AG04450 (cell line): ENCODE data around the gene TBC1D2B. TPM values are rescaled to one million over a fixed set of nuclear protein-coding genes. Genes with fewer than 3 reads are reported as not detected.
"Not testable (repeated sequence)": the region's sequence is repeated elsewhere in the genome, so short reads cannot be mapped to it uniquely, and the experiment has no call there.

Source experiments
- CTCF ChIA-PET: fragments of 300-600, 350-600 bp; formaldehyde crosslinking; extraction: SDS; loops from one replicate; lab custom pipeline; 2022; ENCODE audit warnings: antibody characterized with exemption, inconsistent platforms; lab: Charles Lee
- POLR2A ChIA-PET: fragments of 350-600 bp; formaldehyde crosslinking; extraction: SDS; loops from one replicate; lab custom pipeline; 2021; ENCODE audit warnings: antibody characterized with exemption, inconsistent platforms; lab: Yijun Ruan, JAX
- DNase-seq: peaks from one replicate; pipeline ENCODE4 v3.0.0-alpha.2; 2011; ENCODE audit warnings: low read depth, low spot score
- H3K27ac ChIP-seq: one replicate; pipeline ENCODE4 v1.5.1; 2012; ENCODE audit warnings: low read depth, low read length, control low read depth
- H3K27me3 ChIP-seq: one replicate; pipeline ENCODE4 v1.6.0; 2012; ENCODE audit warnings: low read length; ENCODE audit not compliant: control insufficient read depth, insufficient read depth
- H3K4me3 ChIP-seq: 2 replicates; pipeline ENCODE4 v1.5.1; 2011; ENCODE audit warnings: mild to moderate bottlenecking, low read depth, low read length, control low read depth
- H3K9me3 ChIP-seq: 2 replicates; pipeline ENCODE4 v1.5.1; 2012; ENCODE audit warnings: low read length; ENCODE audit not compliant: control insufficient read depth, insufficient read depth
- CTCF ChIP-seq: IDR thresholded peaks from 2 replicates; pipeline ENCODE4 v1.5.1; 2011; ENCODE audit warnings: low read depth, low read length, control low read depth, inconsistent platforms
- polyA plus RNA-seq: library from polyadenylated mRNA; depleted of rRNA; stranded (reverse); fragments of >200 nt; gene quantifications from 2 replicates; pipeline ENCODE4 v1.2.3, GENCODE V29; 2011

Gene TBC1D2B
- polyA plus RNA-seq, 1 experiment = 42.0 TPM

- no peak for TF ChIP-seq CTCF
- DNase-seq = no peak
- Histone ChIP-seq H3K27ac (no peak overlapping the region), H3K4me3 (no peak overlapping the region), H3K9me3 (no peaks in the 10 kb centered on the region; the same call in none of the 2 replicates), H3K27me3 (peaks cover 3% of the 10 kb centered on the region)
- ChIA-PET CTCF (interaction anchor here (2.3 to 6.1 kb wide), 2 partner anchors 10 to 139 kb away, joined by 8 to 327 read pairs; no protein-coding TSS in a partner anchor), POLR2A (no interaction called here)
Observed at GRCh38 chr15:77969055-77969454, 108.5 kb downstream of the TBC1D2B start.

- CTCF ChIA-PET = interaction anchor here (1.0 to 6.1 kb wide), 6 partner anchors 8 to 273 kb away, joined by 8 to 327 read pairs (median 16); no protein-coding TSS in a partner anchor
Observed at GRCh38 chr15:77967798-77968197, 109.7 kb downstream of the TBC1D2B start.

GRCh38 chr15:77967235-77967615 lies 110.3 kb downstream of the TBC1D2B start:
- POLR2A ChIA-PET, H3K9me3 ChIP-seq, H3K27ac ChIP-seq, DNase-seq, H3K4me3 ChIP-seq: not testable (repeated sequence)
- CTCF ChIA-PET = interaction anchor here (0.6 to 6.1 kb wide), 18 partner anchors 8 to 456 kb away, joined by 3 to 327 read pairs (median 6); no protein-coding TSS in a partner anchor
- H3K27me3 ChIP-seq = peaks cover 16% of the 10 kb centered on the region

More at GRCh38 chr15:77967798-77968197, 109.7 kb downstream of the TBC1D2B start:
- Histone ChIP-seq H3K4me3 (no peak overlapping the region), H3K27me3 (peaks cover 14% of the 10 kb centered on the region), H3K27ac (no peak overlapping the region), H3K9me3 (no peaks in the 10 kb centered on the region; the same call in none of the 2 replicates)
- no peak for DNase-seq
- POLR2A ChIA-PET = no interaction called here
- TF ChIP-seq CTCF = no peak

GRCh38 chr15:77966540-77967234 lies 110.8 kb downstream of the TBC1D2B start:
- no peaks in the 10 kb centered on the region; the same call in 1 of the 2 replicates for H3K9me3 ChIP-seq
- H3K27ac ChIP-seq = no peak overlapping the region
- peak; percentile 11 for DNase-seq
- peaks cover 18% of the 10 kb centered on the region for H3K27me3 ChIP-seq
- ChIA-PET POLR2A (interaction anchor here (1.1 kb wide), 1 partner anchor 28 kb away, joined by 3 read pairs; no protein-coding TSS in a partner anchor), CTCF (interaction anchor here (0.6 to 6.1 kb wide), 19 partner anchors 7 to 456 kb away, joined by 3 to 327 read pairs (median 6); no protein-coding TSS in a partner anchor)
- peak; percentile 94 for TF ChIP-seq CTCF
- no peak overlapping the region for H3K4me3 ChIP-seq

GRCh38 chr15:77964193-77964592 lies 113.3 kb downstream of the TBC1D2B start:
- POLR2A ChIA-PET = interaction anchor here (0.6 kb wide), 1 partner anchor 298 kb away, joined by 4 read pairs; no protein-coding TSS in a partner anchor
- CTCF ChIA-PET = interaction anchor here (0.6 to 6.1 kb wide), 5 partner anchors 144 to 276 kb away, joined by 3 to 327 read pairs (median 3); no protein-coding TSS in a partner anchor
- Histone ChIP-seq H3K4me3 (no peak overlapping the region), H3K27me3 (peaks cover 29% of the 10 kb centered on the region), H3K9me3 (no peaks in the 10 kb centered on the region; the same call in 1 of the 2 replicates), H3K27ac (no peak overlapping the region)
- DNase-seq = no peak
- no peak for TF ChIP-seq CTCF
